BE2C (cell line): ENCODE results near the gene PEMT.

ENCODE experiments used
- DNase-seq: peaks from one replicate; pipeline ENCODE4 v3.0.0-alpha.2; 2020
- H3K27me3 ChIP-seq: fragments of 250-450 bp; sonication (Bioruptor Pico); 2 replicates; pipeline ENCODE4 v1.5.1; 2020; ENCODE audit warnings: mild to moderate bottlenecking
- H3K36me3 ChIP-seq: fragments of 250-450 bp; sonication (Bioruptor Pico); 2 replicates; pipeline ENCODE4 v1.5.1; 2020; ENCODE audit warnings: mild to moderate bottlenecking
- H3K4me1 ChIP-seq: fragments of 250-450 bp; sonication (Bioruptor Pico); 2 replicates; pipeline ENCODE4 v1.5.1; 2020
- H3K4me3 ChIP-seq: 2 replicates; pipeline ENCODE4 v1.5.1; 2011; ENCODE audit warnings: low read depth, low read length
- H3K9me3 ChIP-seq: fragments of 250-450 bp; sonication (Bioruptor Pico); 2 replicates; pipeline ENCODE4 v1.5.1; 2020
- TF ChIP-seq, protein P1 (sequence below): IDR thresholded peaks from 2 replicates; pipeline ENCODE4 v1.5.1; 2012; ENCODE audit warnings: mild to moderate bottlenecking, low read depth, low read length

PEMT gene

DNA sequence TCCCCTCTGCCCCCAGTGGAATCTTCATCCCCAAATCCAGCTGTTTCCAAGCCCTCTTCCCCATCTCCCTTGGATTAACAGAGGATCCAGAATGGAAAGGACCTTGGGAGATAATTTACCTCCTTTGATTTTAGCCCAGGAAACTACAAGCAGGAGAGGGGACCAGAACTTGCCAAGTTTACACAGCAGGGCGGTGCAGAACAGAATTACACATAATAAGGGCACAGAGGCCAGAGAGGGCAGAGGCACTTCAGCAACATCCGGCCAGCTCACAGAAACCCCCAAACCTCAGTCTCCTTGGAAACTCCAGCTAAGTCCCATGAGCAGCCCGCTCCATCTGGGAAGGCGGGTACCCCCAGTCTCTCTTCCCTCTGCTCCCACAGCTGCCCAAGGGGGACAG lies 27.2 kb downstream of the PEMT start:
- Histone ChIP-seq H3K4me1 (no peaks in the 10 kb centered on the region), H3K4me3 (no peak overlapping the region), H3K9me3 (no peaks in the 10 kb centered on the region), H3K36me3 (no peaks in the 10 kb centered on the region), H3K27me3 (no peaks in the 10 kb centered on the region)
- TF ChIP-seq, protein P1, sequence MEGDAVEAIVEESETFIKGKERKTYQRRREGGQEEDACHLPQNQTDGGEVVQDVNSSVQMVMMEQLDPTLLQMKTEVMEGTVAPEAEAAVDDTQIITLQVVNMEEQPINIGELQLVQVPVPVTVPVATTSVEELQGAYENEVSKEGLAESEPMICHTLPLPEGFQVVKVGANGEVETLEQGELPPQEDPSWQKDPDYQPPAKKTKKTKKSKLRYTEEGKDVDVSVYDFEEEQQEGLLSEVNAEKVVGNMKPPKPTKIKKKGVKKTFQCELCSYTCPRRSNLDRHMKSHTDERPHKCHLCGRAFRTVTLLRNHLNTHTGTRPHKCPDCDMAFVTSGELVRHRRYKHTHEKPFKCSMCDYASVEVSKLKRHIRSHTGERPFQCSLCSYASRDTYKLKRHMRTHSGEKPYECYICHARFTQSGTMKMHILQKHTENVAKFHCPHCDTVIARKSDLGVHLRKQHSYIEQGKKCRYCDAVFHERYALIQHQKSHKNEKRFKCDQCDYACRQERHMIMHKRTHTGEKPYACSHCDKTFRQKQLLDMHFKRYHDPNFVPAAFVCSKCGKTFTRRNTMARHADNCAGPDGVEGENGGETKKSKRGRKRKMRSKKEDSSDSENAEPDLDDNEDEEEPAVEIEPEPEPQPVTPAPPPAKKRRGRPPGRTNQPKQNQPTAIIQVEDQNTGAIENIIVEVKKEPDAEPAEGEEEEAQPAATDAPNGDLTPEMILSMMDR: no peak
- DNase-seq: no peak

DNA sequence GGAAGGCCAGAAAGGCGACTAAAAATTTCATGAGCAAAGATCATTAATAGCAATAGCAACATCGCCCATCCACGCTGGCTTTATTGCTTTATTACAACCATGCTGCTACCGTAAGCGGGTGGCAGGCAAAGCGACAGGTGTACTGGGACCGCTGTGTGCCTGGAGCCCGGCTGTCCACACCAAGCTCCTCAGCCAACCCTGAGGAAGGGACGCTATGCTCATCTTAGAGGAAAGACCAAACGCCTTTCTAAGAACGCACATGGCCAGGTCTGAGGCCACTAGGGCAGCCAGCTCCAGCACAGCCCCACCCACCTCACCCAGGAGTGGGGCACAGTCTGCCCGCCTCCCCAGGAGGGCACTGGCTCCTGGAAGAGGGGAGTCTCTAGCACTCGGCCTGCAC lies 28.0 kb downstream of the PEMT start:
- TF ChIP-seq, protein P1: no peak
- no peaks in the 10 kb centered on the region for H3K27me3 ChIP-seq
- no peaks in the 10 kb centered on the region for H3K36me3 ChIP-seq
- no peaks in the 10 kb centered on the region for H3K9me3 ChIP-seq
- DNase-seq: no peak
- no peak overlapping the region for H3K4me3 ChIP-seq
- H3K4me1 ChIP-seq: no peaks in the 10 kb centered on the region

DNA sequence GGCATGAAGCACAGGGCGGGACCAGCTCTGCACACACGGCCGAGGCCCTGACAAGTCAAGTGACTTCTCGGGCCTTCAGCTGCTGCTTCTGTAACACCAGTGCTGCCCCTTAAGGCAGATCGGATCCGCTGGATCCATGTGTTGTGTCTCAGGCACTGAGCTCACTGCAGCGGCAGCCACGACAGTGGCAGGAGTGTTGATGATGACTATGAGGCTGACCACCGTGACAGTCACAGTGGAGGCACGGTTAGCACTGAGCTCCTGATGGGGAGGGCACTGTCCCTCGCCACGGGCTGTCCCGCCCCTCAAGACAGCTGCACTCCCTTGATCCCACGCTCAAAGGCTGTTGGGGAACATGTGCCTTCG lies 29.4 kb downstream of the PEMT start:
- Histone ChIP-seq H3K36me3 (no peaks in the 10 kb centered on the region), H3K4me3 (no peak overlapping the region)

DNA sequence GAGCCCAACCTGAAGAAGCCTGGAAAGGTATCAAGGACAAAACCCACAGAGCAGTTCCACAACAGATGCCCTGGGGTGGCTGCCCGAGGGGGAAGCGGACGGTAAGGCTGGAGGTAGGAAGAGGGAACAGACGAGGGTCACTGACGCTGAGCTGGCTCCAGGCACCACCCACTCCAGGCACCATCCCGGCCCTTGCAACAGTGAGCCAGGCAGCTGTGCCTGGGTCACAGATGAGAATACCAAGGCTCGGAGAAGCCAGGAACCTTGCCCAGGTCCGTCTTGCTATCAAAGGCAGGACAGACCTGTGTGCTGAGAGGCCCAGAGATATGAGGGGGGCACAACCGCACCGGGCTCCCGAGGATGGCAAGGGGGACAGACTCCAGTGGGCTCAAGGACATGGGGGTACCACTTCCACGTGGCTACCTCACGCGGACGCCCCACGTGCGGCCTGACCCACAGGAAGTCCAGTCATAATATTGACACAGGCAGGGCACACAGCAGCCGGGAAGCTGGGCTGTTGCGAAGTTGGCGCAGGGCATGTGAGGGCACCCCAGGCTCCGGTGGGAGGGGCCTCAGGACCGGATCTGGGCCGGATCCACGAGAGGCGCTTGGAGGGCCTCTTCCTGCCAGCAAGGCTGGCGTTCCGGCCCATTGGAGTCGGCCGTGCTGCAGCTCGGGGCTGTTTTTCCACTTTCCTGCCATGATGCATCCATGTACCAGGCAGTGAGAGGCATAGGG lies 29.9 kb downstream of the PEMT start:
- no peaks in the 10 kb centered on the region for H3K27me3 ChIP-seq
- TF ChIP-seq, protein P1: no peak
- H3K9me3 ChIP-seq: no peaks in the 10 kb centered on the region
- H3K36me3 ChIP-seq: no peaks in the 10 kb centered on the region
- DNase-seq: no peak
- H3K4me3 ChIP-seq: no peak overlapping the region
- H3K4me1 ChIP-seq: no peaks in the 10 kb centered on the region

More for the DNA sequence above, 29.4 kb downstream of the PEMT start:
- Histone ChIP-seq H3K9me3 (no peaks in the 10 kb centered on the region), H3K27me3 (no peaks in the 10 kb centered on the region), H3K4me1 (no peaks in the 10 kb centered on the region)
- TF ChIP-seq, protein P1: no peak
- DNase-seq: no peak

GRCh38 chr17:17560975-17561374 lies 30.5 kb downstream of the PEMT start:
- DNase-seq: no peak
- TF ChIP-seq, protein P1: no peak
- Histone ChIP-seq H3K4me1 (no peaks in the 10 kb centered on the region), H3K4me3 (no peak overlapping the region), H3K9me3 (no peaks in the 10 kb centered on the region), H3K27me3 (no peaks in the 10 kb centered on the region), H3K36me3 (no peaks in the 10 kb centered on the region)

GRCh38 chr17:17560167-17560566 lies 31.3 kb downstream of the PEMT start:
- H3K9me3 ChIP-seq: no peaks in the 10 kb centered on the region
- H3K4me1 ChIP-seq: no peaks in the 10 kb centered on the region
- no peak for DNase-seq
- no peaks in the 10 kb centered on the region for H3K36me3 ChIP-seq
- no peaks in the 10 kb centered on the region for H3K27me3 ChIP-seq
- no peak overlapping the region for H3K4me3 ChIP-seq
- TF ChIP-seq, protein P1: no peak
